Endothelial cell (in vitro differentiated cells): ENCODE results near the gene FAM124B. TPM values are rescaled to one million over a fixed set of nuclear protein-coding genes. Genes with fewer than 3 reads are reported as not detected.

ENCODE experiments used
- DNase-seq: peaks from one replicate; pipeline ENCODE4 v3.0.0; 2021; ENCODE audit warnings: low spot score
- H3K27ac Mint-ChIP-seq: one replicate; pipeline ENCODE4 v1.8.0; 2021; ENCODE audit warnings: mixed read lengths, inconsistent platforms; ENCODE audit not compliant: unreplicated experiment
- H3K27me3 Mint-ChIP-seq: one replicate; pipeline ENCODE4 v1.8.0; 2021; ENCODE audit warnings: mild to moderate bottlenecking, moderate library complexity, mixed read lengths, inconsistent platforms; ENCODE audit not compliant: unreplicated experiment
- H3K36me3 Mint-ChIP-seq: one replicate; pipeline ENCODE4 v1.8.0; 2021; ENCODE audit warnings: mild to moderate bottlenecking, low read depth, mixed read lengths, inconsistent platforms; ENCODE audit not compliant: unreplicated experiment
- H3K4me1 Mint-ChIP-seq: one replicate; pipeline ENCODE4 v1.8.0; 2021; ENCODE audit warnings: mild to moderate bottlenecking, mixed read lengths, inconsistent platforms; ENCODE audit not compliant: unreplicated experiment
- H3K4me3 Mint-ChIP-seq: one replicate; pipeline ENCODE4 v1.8.0; 2021; ENCODE audit warnings: mild to moderate bottlenecking, mixed read lengths, inconsistent platforms; ENCODE audit not compliant: unreplicated experiment
- H3K9me3 Mint-ChIP-seq: one replicate; pipeline ENCODE4 v1.8.0; 2021; ENCODE audit warnings: mixed read lengths, inconsistent platforms; ENCODE audit not compliant: unreplicated experiment
- CTCF ChIP-seq: fragments of 200-600 bp; sonication (generic); IDR thresholded peaks from one replicate; pipeline ENCODE4 v1.5.0; 2021; ENCODE audit warnings: antibody characterized with exemption; ENCODE audit not compliant: unreplicated experiment
- total RNA-seq: library from RNA; stranded (reverse); fragmentation: NEBNext Ultra II Directional; extraction: Animal tissue kit (Norgen Biotek cat#: 25700); gene quantifications from one replicate; pipeline ENCODE4 v1.2.1, GENCODE V29; 2021; ENCODE audit not compliant: unreplicated experiment

FAM124B gene
- total RNA-seq, 1 donor from 2014 or later: 269 TPM

DNA sequence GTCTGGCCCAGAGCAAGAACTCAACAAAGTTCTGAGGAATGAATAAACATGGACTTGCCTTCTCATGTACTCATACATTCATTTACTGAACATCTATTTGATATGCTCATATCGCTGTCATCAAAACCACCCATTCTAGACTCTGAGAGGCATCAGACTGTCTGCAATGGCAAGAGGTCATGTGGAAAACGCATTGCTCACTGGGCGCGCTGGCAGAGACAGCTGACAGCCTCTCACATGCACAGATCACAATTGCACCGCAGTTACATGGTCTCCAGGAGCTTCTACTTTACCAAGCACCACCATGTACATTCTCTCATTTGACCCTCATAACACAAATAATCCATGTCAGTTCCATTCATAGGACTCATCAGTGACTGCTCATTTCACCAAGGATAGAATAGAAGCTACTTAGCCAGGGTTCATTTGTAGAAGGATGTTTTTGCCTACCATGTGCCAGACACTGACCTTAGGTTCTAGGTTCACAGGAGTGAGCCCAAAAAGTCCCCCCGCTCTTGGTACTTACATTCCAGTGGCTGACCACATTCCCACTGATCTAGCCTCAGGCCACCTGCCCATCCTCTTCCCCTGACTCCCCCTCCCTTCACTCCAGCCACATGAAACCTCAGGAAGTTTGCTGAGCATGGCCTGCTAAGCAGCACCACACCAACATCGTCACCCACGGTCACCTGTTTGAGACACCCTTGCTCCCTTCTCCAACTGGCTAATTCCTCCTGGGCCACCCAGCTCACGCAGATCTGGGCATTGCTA is 6.1 kb downstream of the FAM124B start:
- H3K4me1 Mint-ChIP-seq: peaks cover 60% of the 10 kb centered on the region
- H3K36me3 Mint-ChIP-seq: peaks cover 93% of the 10 kb centered on the region
- H3K27ac Mint-ChIP-seq: no peak overlapping the region
- H3K27me3 Mint-ChIP-seq: peaks cover 13% of the 10 kb centered on the region
- DNase-seq: no peak
- H3K4me3 Mint-ChIP-seq: peak overlapping the region; percentile 94
- H3K9me3 Mint-ChIP-seq: peaks cover 4% of the 10 kb centered on the region
- TF ChIP-seq CTCF: no peak

DNA sequence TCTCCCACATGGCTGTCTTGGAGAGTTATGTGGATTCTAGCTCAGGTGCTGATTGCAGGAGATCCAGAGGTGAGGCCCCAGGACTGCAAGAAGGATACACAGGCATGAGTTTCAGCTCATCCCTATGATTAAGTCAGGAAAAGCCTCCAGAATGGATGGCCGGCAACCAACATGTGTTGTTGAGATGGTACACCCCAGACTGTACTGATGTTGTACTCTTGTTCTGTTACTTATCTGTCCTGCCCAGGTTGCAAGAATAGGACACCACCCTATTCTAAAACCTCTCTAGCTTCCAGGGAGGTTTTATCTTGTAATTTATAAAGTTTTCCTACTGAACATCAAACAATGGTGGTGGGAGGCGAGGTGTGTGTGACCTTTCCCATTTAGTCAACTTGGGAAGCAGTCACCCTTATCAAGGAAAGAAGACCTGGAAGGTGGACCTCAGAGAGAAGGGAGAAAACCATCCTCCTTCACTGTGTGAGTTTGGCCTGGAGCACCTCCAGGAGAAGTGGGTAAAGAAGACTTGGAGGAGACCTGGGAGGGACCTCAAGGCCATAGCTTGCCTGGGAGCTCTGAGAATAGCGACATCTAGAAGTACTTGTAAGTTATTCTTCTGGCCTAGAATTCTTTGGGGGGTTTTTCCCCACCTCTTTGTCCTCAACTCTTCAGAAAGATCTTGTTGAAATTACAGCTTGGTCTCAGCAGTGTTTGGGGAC is 8.6 kb downstream of the FAM124B start:
- Mint-ChIP-seq H3K4me1 (peaks cover 74% of the 10 kb centered on the region), H3K4me3 (peak overlapping the region; percentile 94), H3K36me3 (peaks cover 89% of the 10 kb centered on the region), H3K27me3 (peaks cover 10% of the 10 kb centered on the region), H3K27ac (no peak overlapping the region), H3K9me3 (no peaks in the 10 kb centered on the region)
- no peak for DNase-seq
- no peak for TF ChIP-seq CTCF

GRCh38 chr2:224392545-224392944 is 9.4 kb downstream of the FAM124B start:
- no peak for TF ChIP-seq CTCF
- Mint-ChIP-seq H3K4me3 (no peak overlapping the region), H3K27ac (no peak overlapping the region), H3K4me1 (peaks cover 76% of the 10 kb centered on the region), H3K36me3 (peaks cover 87% of the 10 kb centered on the region), H3K27me3 (peaks cover 8% of the 10 kb centered on the region), H3K9me3 (no peaks in the 10 kb centered on the region)
- DNase-seq: no peak

DNA sequence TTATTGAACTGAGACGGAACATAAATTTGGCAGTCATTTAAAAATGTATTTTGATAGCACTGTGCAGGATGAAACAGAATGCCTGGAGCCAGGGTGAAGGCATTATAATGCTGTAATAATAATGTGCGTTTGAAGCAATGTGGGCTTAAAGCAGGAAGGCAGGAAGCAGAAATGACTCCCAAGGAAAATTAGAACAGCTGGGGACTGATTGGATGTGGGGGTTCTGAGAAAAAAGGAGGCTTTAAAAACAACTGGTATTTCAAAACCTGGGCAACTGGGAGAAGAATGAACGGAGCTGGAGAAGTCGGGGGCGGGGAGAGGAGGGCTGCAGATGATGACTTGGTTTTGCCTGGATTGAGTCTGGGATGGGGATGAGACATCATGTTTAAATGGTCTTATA is 12.6 kb downstream of the FAM124B start:
- Mint-ChIP-seq H3K4me1 (peaks cover 55% of the 10 kb centered on the region), H3K9me3 (no peaks in the 10 kb centered on the region), H3K36me3 (peaks cover 63% of the 10 kb centered on the region), H3K4me3 (peak overlapping the region; percentile 89), H3K27me3 (peaks cover 6% of the 10 kb centered on the region), H3K27ac (peak overlapping the region; percentile 19)
- no peak for DNase-seq
- TF ChIP-seq CTCF: no peak

GRCh38 chr2:224386876-224387275 is 15.0 kb downstream of the FAM124B start:
- peaks cover 36% of the 10 kb centered on the region for H3K4me1 Mint-ChIP-seq
- peak overlapping the region; percentile 52 for H3K4me3 Mint-ChIP-seq
- H3K27ac Mint-ChIP-seq: peak overlapping the region; percentile 16
- TF ChIP-seq CTCF: no peak
- no peak for DNase-seq
- H3K36me3 Mint-ChIP-seq: peaks cover 43% of the 10 kb centered on the region
- peaks cover 5% of the 10 kb centered on the region for H3K27me3 Mint-ChIP-seq
- no peaks in the 10 kb centered on the region for H3K9me3 Mint-ChIP-seq
